KMS-11 (cell line): Measurements from ENCODE around the gene PXYLP1.

Experiments used
- H2AFZ ChIP-seq: fragments of 200-600 bp; sonication (generic); 2 replicates; pipeline ENCODE4 v1.6.1; 2016; ENCODE audit warnings: antibody characterized with exemption, mixed run types, low read depth
- H3K27ac ChIP-seq: fragments of 200-600 bp; sonication (generic); 2 replicates; pipeline ENCODE4 v1.6.1; 2016; ENCODE audit warnings: mild to moderate bottlenecking, mixed run types
- H3K27me3 ChIP-seq: fragments of 200-600 bp; sonication (generic); 2 replicates; pipeline ENCODE4 v1.6.1; 2017; ENCODE audit warnings: mild to moderate bottlenecking, low read depth, mixed run types, moderate library complexity; ENCODE audit not compliant: insufficient read depth
- H3K36me3 ChIP-seq: fragments of 200-600 bp; sonication (generic); 2 replicates; pipeline ENCODE4 v1.6.1; 2017; ENCODE audit warnings: mild to moderate bottlenecking, mixed run types; ENCODE audit not compliant: insufficient read depth
- H3K4me1 ChIP-seq: fragments of 200-600 bp; sonication (generic); 2 replicates; pipeline ENCODE4 v1.6.1; 2016; ENCODE audit warnings: mild to moderate bottlenecking, low read depth, mixed run types; ENCODE audit not compliant: poor library complexity, severe bottlenecking
- H3K4me2 ChIP-seq: fragments of 200-600 bp; sonication (generic); 2 replicates; pipeline ENCODE4 v1.7.0; 2016; ENCODE audit warnings: mild to moderate bottlenecking, mixed run types
- H3K4me3 ChIP-seq: fragments of 200-600 bp; sonication (generic); IDR thresholded peaks from 2 replicates; pipeline ENCODE4 v1.6.1; 2017; ENCODE audit warnings: low read depth, low read length, mixed read lengths; ENCODE audit not compliant: insufficient read depth
- H3K79me2 ChIP-seq: fragments of 200-600 bp; sonication (generic); 2 replicates; pipeline ENCODE4 v1.6.1; 2016; ENCODE audit warnings: low read depth, mixed run types; ENCODE audit not compliant: insufficient read depth
- H3K9ac ChIP-seq: fragments of 200-600 bp; sonication (generic); 2 replicates; pipeline ENCODE4 v1.6.1; 2016; ENCODE audit warnings: mild to moderate bottlenecking, mixed run types
- H4K20me1 ChIP-seq: fragments of 200-600 bp; sonication (generic); 2 replicates; pipeline ENCODE4 v1.6.1; 2016; ENCODE audit warnings: mild to moderate bottlenecking, mixed run types; ENCODE audit not compliant: insufficient read depth
- TF ChIP-seq, protein P1 (sequence below): fragments of 200-600 bp; sonication (generic); conservative IDR thresholded peaks from 2 replicates; pipeline ENCODE4 v1.6.1; 2017; ENCODE audit warnings: low read depth, mild to moderate bottlenecking, antibody characterized with exemption, low read length, moderate library complexity, mixed read lengths

Gene PXYLP1

DNA sequence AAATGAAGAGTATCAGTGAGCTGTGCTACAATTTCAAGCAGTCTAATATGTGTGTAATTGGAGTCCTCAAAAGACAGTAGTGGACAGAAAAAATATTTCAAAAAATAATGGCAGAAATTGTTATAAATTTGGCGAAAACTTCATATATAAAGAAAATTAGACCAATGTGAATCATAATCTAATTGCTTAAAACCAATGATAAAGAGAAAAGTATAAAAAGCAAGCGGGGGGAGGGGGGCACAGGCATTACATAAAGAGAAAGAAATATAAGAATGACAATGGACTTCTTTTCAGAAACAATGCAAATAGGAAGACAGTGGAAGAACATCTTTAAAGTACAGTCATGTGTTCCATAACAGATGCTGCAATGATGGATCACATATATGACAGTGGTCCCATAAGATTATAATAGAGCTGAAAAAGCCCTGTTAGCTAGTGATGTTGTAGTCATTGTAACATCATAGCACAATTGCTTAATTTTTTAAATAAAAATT lies 7.9 kb upstream of the PXYLP1 start:
- no peaks in the 10 kb centered on the region for H3K27me3 ChIP-seq
- H2AFZ ChIP-seq, result no peak overlapping the region
- H3K4me3 ChIP-seq, result no peak overlapping the region
- H3K36me3 ChIP-seq, result no peaks in the 10 kb centered on the region
- no peaks in the 10 kb centered on the region for H4K20me1 ChIP-seq
- no peaks in the 10 kb centered on the region for H3K79me2 ChIP-seq
- no peak overlapping the region for H3K9ac ChIP-seq
- no peak overlapping the region for H3K27ac ChIP-seq
- TF ChIP-seq, protein P1, sequence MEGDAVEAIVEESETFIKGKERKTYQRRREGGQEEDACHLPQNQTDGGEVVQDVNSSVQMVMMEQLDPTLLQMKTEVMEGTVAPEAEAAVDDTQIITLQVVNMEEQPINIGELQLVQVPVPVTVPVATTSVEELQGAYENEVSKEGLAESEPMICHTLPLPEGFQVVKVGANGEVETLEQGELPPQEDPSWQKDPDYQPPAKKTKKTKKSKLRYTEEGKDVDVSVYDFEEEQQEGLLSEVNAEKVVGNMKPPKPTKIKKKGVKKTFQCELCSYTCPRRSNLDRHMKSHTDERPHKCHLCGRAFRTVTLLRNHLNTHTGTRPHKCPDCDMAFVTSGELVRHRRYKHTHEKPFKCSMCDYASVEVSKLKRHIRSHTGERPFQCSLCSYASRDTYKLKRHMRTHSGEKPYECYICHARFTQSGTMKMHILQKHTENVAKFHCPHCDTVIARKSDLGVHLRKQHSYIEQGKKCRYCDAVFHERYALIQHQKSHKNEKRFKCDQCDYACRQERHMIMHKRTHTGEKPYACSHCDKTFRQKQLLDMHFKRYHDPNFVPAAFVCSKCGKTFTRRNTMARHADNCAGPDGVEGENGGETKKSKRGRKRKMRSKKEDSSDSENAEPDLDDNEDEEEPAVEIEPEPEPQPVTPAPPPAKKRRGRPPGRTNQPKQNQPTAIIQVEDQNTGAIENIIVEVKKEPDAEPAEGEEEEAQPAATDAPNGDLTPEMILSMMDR, result no peak
- H3K4me1 ChIP-seq, result peaks cover 4% of the 10 kb centered on the region
- H3K4me2 ChIP-seq, result no peak overlapping the region

GRCh38 chr3:141225939-141226338 lies 5.7 kb upstream of the PXYLP1 start:
- Histone ChIP-seq H3K79me2 (no peaks in the 10 kb centered on the region), H3K4me2 (no peak overlapping the region), H4K20me1 (no peaks in the 10 kb centered on the region), H3K4me3 (no peak overlapping the region), H3K36me3 (no peaks in the 10 kb centered on the region), H3K27me3 (no peaks in the 10 kb centered on the region), H3K4me1 (peaks cover 20% of the 10 kb centered on the region), H3K27ac (no peak overlapping the region), H3K9ac (no peak overlapping the region), H2AFZ (no peak overlapping the region)
- TF ChIP-seq, protein P1, result no peak

GRCh38 chr3:141227216-141227615 lies 4.4 kb upstream of the PXYLP1 start:
- Histone ChIP-seq H3K27ac (no peak overlapping the region), H3K4me1 (peaks cover 22% of the 10 kb centered on the region), H3K36me3 (no peaks in the 10 kb centered on the region), H3K79me2 (no peaks in the 10 kb centered on the region), H2AFZ (no peak overlapping the region), H3K4me2 (no peak overlapping the region), H4K20me1 (no peaks in the 10 kb centered on the region), H3K4me3 (no peak overlapping the region), H3K27me3 (no peaks in the 10 kb centered on the region), H3K9ac (no peak overlapping the region)
- TF ChIP-seq, protein P1, result no peak

GRCh38 chr3:141227752-141228151 lies 3.9 kb upstream of the PXYLP1 start:
- no peaks in the 10 kb centered on the region for H4K20me1 ChIP-seq
- H3K27me3 ChIP-seq, result 0 out of 2 replicates have a peak, but pooled peaks cover 4% of the 10 kb centered on the region
- H3K36me3 ChIP-seq, result no peaks in the 10 kb centered on the region
- H3K4me1 ChIP-seq, result peaks cover 27% of the 10 kb centered on the region
- TF ChIP-seq, protein P1, result no peak
- H2AFZ ChIP-seq, result no peak overlapping the region
- no peak overlapping the region for H3K27ac ChIP-seq
- no peak overlapping the region for H3K4me2 ChIP-seq
- no peak overlapping the region for H3K9ac ChIP-seq
- no peak overlapping the region for H3K4me3 ChIP-seq
- no peaks in the 10 kb centered on the region for H3K79me2 ChIP-seq
